Liver (tissue), 9 donors: ENCODE results near the gene ST3GAL5. TPM values are rescaled to one million over a fixed set of nuclear protein-coding genes. Genes with fewer than 3 reads are reported as not detected.

ENCODE experiments used
- DNase-seq: peaks from one replicate; pipeline ENCODE4 v3.0.0-alpha.2; 2017; ENCODE audit warnings: low spot score
- H3K27ac ChIP-seq, 2 donors: one replicate each; pipeline ENCODE4 v1.7.0; 2013; ENCODE audit warnings: inconsistent platforms in 2 of 2, low read length in 2 of 2, control low read depth in 1 of 2, low read depth in 1 of 2, mild to moderate bottlenecking in 1 of 2
- H3K27me3 ChIP-seq, 4 donors: one replicate each; pipeline versions ENCODE4 v1.6.1 to v1.7.0; 2013; ENCODE audit warnings: low read length in 3 of 4, inconsistent platforms in 1 of 4, mild to moderate bottlenecking in 1 of 4, moderate library complexity in 1 of 4; ENCODE audit not compliant: control insufficient read depth in 4 of 4, insufficient read depth in 4 of 4
- H3K36me3 ChIP-seq, 4 donors: one replicate each; pipeline versions ENCODE4 v1.6.1 to v1.7.0; 2013; ENCODE audit warnings: low read length in 3 of 4, mild to moderate bottlenecking in 3 of 4, low read depth in 1 of 4, moderate library complexity in 1 of 4; ENCODE audit not compliant: control insufficient read depth in 4 of 4, insufficient read depth in 3 of 4
- H3K4me1 ChIP-seq, 4 donors: one replicate each; pipeline versions ENCODE4 v1.6.1 to v1.7.0; 2013; ENCODE audit warnings: low read length in 3 of 4, mild to moderate bottlenecking in 3 of 4, moderate library complexity in 1 of 4; ENCODE audit not compliant: control insufficient read depth in 4 of 4, insufficient read depth in 4 of 4
- H3K4me3 ChIP-seq, 3 donors: one replicate each; pipeline versions ENCODE4 v1.6.1 to v1.7.0; 2013; ENCODE audit warnings: low read length in 3 of 3, control low read depth in 1 of 3, low read depth in 1 of 3, mild to moderate bottlenecking in 1 of 3
- H3K9ac ChIP-seq, 2 donors: one replicate each; pipeline ENCODE4 v1.7.0; 2013; ENCODE audit warnings: low read length in 2 of 2, mild to moderate bottlenecking in 2 of 2, moderate library complexity in 2 of 2, control low read depth in 1 of 2, low read depth in 1 of 2
- H3K9me3 ChIP-seq, 4 donors: one replicate each; pipeline versions ENCODE4 v1.6.1 to v1.7.0; 2013; ENCODE audit warnings: low read length in 3 of 4; ENCODE audit not compliant: control insufficient read depth in 4 of 4
- ATF3 ChIP-seq: IDR thresholded peaks from 2 replicates; pipeline ENCODE4 v1.6.1; 2016; ENCODE audit warnings: antibody characterized with exemption
- CTCF ChIP-seq: fragments of 150-350 bp; IDR thresholded peaks from 2 replicates; pipeline ENCODE4 v1.5.1; 2017; ENCODE audit warnings: improper control_type of control experiment, low read depth, low read length; ENCODE audit not compliant: missing input control
- EGR1 ChIP-seq, 2 donors: IDR thresholded peaks; 2 replicates each; pipeline ENCODE4 v1.6.1; 2016 to 2018; ENCODE audit warnings: antibody characterized with exemption in 2 of 2, low read depth in 2 of 2
- FOXA1 ChIP-seq: IDR thresholded peaks from 2 replicates; pipeline ENCODE4 v1.6.1; 2016; ENCODE audit warnings: antibody characterized with exemption
- FOXA2 ChIP-seq: IDR thresholded peaks from 2 replicates; pipeline ENCODE4 v1.6.1; 2016; ENCODE audit warnings: antibody characterized with exemption
- GABPA ChIP-seq, 2 donors: IDR thresholded peaks in 1 of 2; conservative IDR thresholded peaks in 1 of 2; 2 replicates each; pipeline ENCODE4 v1.6.1; 2016; ENCODE audit warnings: antibody characterized with exemption in 2 of 2, mild to moderate bottlenecking in 1 of 2, moderate library complexity in 1 of 2
- HNF4A ChIP-seq, 2 donors: conservative IDR thresholded peaks; 2 replicates each; pipeline ENCODE4 v1.6.1; 2016; ENCODE audit warnings: antibody characterized with exemption in 2 of 2, mild to moderate bottlenecking in 2 of 2
- JUND ChIP-seq, 2 donors: IDR thresholded peaks; 2 replicates each; pipeline ENCODE4 v1.6.1; 2016; ENCODE audit warnings: antibody characterized with exemption in 2 of 2
- NR2F2 ChIP-seq: IDR thresholded peaks from 2 replicates; pipeline ENCODE4 v1.6.1; 2016; ENCODE audit warnings: antibody characterized with exemption
- RAD21 ChIP-seq, 2 donors: IDR thresholded peaks; 2 replicates each; pipeline ENCODE4 v1.6.1; 2016; ENCODE audit warnings: antibody characterized with exemption in 2 of 2, mild to moderate bottlenecking in 2 of 2
- REST ChIP-seq: IDR thresholded peaks from 2 replicates; pipeline ENCODE4 v1.6.1; 2016; ENCODE audit warnings: antibody characterized with exemption, mild to moderate bottlenecking
- RXRA ChIP-seq, 2 donors: IDR thresholded peaks; 2 replicates each; pipeline ENCODE4 v1.6.1; 2017 to 2018; ENCODE audit warnings: antibody characterized with exemption in 2 of 2, mild to moderate bottlenecking in 1 of 2
- SP1 ChIP-seq: IDR thresholded peaks from 2 replicates; pipeline ENCODE4 v1.6.1; 2018; ENCODE audit warnings: antibody characterized with exemption, mild to moderate bottlenecking
- TAF1 ChIP-seq: conservative IDR thresholded peaks from 2 replicates; pipeline ENCODE4 v1.6.1; 2016; ENCODE audit warnings: antibody characterized with exemption, mild to moderate bottlenecking
- YY1 ChIP-seq: IDR thresholded peaks from 2 replicates; pipeline ENCODE4 v1.6.1; 2016; ENCODE audit warnings: antibody characterized with exemption, mild to moderate bottlenecking
- ZBTB33 ChIP-seq: IDR thresholded peaks from 2 replicates; pipeline ENCODE4 v1.6.1; 2016; ENCODE audit warnings: antibody characterized with exemption
- WGBS: extraction: QIAGEN DNeasy Blood & Tissue Kit; methylation state at CpG from one replicate; pipeline ENCODE4 v1.1.7; 2013; 5-methylcytosine and 5-hydroxymethylcytosine counted together
- polyA plus RNA-seq, 2 donors: library from polyadenylated mRNA; stranded (reverse) in 1 of 2; unstranded in 1 of 2; fragments of 200-250 nt in 1 of 2; fragments of >200 nt in 1 of 2; fragmentation: Nextera tagmentation in 1 of 2; extraction: Ambion mirVana in 1 of 2; gene quantifications; one replicate each; pipeline versions ENCODE4 v1.2.1 to v1.2.3, GENCODE V29; 2013 to 2015
- total RNA-seq, 2 donors: library from RNA; depleted of rRNA; stranded (reverse); fragments of >200 nt; gene quantifications; one replicate each; pipeline ENCODE4 v1.2.3, GENCODE V29; 2014
- TF ChIP-seq, protein P1 (sequence below): IDR thresholded peaks from 2 replicates; pipeline ENCODE4 v1.6.1; 2016; ENCODE audit warnings: antibody characterized with exemption
- donor health status: healthy.
- donor health status: healthy.
- donor health status: healthy.
- donor health status: healthy.
- donor health status: healthy.

ST3GAL5 gene
- total and polyA plus RNA-seq, 4 donors = 4.5 to 17.0 (median 9.0) TPM

DNA sequence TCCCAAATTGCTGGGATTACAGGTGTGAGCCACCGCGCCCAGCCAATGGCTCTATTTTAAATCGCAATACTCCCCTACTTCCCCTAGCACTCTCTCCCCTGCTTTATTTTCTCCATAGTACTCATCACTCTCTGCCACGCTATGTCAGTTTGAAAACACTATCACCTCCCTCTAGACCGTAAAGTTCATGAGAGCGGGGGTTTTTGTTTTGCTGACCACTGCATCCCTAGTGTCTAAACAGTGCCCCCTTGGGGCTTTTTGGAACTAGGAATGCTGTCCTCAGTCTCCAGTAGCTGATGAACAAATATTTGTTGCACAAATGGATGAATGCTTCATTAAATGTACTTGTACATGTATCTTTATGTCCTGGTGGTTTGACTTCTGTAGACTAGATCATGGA lies 90.9 kb downstream of the ST3GAL5 start:
- DNase-seq = no peak
- H3K4me1 ChIP-seq = peaks cover 16 to 61% (median 41%) of the 10 kb centered on the region in 4 donors
- no peak overlapping the region for H3K4me3 ChIP-seq
- H3K27ac ChIP-seq = peak overlapping the region; percentile 84 to 87
- no peaks in the 10 kb centered on the region for H3K27me3 ChIP-seq
- no peaks in the 10 kb centered on the region for H3K36me3 ChIP-seq
- no peak overlapping the region for H3K9ac ChIP-seq
- peaks cover 0 to 5% (median 0%) of the 10 kb centered on the region in 4 donors for H3K9me3 ChIP-seq
- 72% methylated on average over 6 of the region's 6 CpGs for WGBS
- TF ChIP-seq SP1 (peak; percentile 51), NR2F2 (no peak), ATF3 (no peak), FOXA2 (no peak), RAD21 (IDR thresholded peaks at IDR 0.05) (peak; percentile 85), GABPA (IDR thresholded peaks at IDR 0.05 in 1 of 2, conservative IDR thresholded peaks at IDR 0.05 in 1 of 2) (no peak), CTCF (peak; percentile 59), RXRA (IDR thresholded peaks at IDR 0.05) (peak; percentile 16 to 46), ZBTB33 (no peak), JUND (IDR thresholded peaks at IDR 0.05) (no peak), EGR1 (IDR thresholded peaks at IDR 0.05; ENCODE audit: low read depth in 2 of 2) (no peak), FOXA1 (no peak), TAF1 (no peak), REST (peak; percentile 93), YY1 (no peak), HNF4A (conservative IDR thresholded peaks at IDR 0.05) (peak in 1 of 2 donors; percentile 65)
- TF ChIP-seq, protein P1, sequence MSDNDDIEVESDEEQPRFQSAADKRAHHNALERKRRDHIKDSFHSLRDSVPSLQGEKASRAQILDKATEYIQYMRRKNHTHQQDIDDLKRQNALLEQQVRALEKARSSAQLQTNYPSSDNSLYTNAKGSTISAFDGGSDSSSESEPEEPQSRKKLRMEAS = no peak
